ENCODE measurements around the gene PDXK.
"Not testable (repeated sequence)": the region's sequence is repeated elsewhere in the genome, so short reads cannot be mapped to it uniquely, and the experiment has no call there.

Gene PDXK

DNA sequence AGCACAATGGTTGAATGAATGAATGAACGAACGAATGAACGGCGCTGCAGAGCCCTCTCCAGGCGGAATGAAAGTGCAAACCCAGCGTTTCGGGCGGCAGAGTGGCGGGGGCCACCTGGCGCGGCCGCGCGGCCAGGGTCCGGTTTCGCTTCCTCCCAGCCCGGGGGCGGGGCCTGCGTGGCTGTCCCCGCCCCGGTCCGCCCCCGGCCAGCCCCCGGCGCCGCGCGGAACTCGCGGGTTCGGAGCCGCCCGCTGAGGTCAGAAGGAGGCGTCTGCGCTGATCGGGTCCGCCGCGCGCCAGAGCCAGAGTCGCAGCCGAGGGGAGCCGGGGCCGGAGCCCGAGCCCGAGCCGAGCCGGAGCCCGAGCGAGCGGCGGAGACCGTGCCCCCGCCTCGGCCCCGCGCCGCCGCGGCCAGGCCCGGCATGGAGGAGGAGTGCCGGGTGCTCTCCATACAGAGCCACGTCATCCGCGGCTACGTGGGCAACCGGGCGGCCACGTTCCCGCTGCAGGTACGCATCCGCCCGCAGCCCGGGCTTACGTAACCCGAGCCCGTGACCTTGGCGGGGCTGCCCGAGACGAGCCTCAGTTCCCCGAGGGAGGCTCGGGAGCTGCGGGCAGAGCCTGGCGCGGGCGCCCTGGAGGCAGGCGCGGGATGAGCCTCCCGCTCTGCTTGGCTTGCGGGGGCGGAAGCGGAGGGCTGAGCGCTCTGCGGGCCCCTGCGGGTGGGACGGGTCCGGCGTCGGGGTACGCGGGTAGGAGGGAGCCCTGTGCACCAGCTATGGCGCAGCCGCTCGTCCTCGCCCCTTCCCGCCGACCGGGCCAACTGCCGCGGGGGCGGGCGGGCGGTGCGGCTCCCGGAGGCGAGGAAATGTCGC, at the start of gene PDXK:
PDXK (plus strand) TSS at position 258 of the 876 bp plus-strand sequence; CDS start at position 424, 166 bp downstream.
- in situ Hi-C loops (cut with MboI; ENCODE audit: low sequenced_read_pairs), result no loop called here

DNA sequence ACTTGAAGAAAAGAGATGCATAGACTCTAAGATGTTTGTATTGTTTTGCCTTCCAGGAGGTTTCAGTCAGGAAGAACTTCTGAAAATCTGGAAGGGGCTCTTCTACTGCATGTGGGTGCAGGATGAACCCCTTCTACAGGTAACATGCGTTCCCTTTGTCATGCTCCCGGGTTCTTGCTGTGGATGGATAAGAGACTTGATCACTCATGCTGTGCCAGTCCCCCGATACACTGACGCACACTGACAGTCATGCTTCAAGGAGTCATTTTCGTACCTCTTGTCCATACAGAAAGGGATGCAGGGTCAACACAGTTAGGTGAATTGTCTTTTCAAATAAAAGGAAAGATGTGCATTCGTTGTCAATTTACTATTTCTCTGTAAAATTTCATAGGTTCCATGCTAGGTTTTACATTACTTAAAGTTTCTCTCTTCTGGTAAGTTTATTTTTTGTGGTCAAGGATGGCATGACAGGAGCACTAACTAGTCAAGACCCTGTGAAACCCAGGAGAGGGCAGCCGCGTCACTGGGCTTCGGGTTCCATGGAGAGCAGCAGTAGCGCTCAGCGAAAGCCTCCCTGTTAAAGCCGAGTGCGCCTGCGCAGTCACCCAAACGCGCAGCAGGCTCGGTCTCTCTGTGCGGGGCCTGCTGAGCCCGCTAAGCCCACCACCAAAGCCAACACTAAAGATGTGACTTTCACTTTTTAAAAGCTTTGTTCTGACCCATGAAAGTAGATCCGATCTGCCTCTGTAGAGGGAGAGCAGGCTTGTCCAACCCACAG, 48.9 kb upstream of the PDXK start:
- in situ Hi-C loops (cut with MboI; ENCODE audit: low sequenced_read_pairs), result no loop called here

DNA sequence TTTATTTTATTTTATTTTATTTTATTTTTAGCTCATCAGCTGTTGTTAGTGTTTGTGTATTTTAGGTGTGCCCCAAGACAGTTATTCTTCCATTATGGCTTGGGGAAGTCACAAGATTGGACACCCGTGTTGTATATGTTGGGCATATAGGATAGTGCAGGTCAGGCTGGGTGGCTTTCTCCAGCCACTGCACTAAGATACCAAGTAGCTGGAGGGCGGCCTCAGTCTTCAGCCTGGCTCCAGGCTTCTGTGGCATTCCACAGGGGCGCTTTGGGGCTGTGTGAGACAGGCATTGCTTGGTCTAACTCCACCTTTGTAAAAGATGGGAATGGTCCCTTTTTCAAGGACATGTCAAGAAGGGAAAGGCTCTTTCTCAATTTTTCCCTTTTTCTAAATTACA, 43.1 kb upstream of the PDXK start:
- in situ Hi-C loops (cut with MboI; ENCODE audit: low sequenced_read_pairs), result no loop called here

DNA sequence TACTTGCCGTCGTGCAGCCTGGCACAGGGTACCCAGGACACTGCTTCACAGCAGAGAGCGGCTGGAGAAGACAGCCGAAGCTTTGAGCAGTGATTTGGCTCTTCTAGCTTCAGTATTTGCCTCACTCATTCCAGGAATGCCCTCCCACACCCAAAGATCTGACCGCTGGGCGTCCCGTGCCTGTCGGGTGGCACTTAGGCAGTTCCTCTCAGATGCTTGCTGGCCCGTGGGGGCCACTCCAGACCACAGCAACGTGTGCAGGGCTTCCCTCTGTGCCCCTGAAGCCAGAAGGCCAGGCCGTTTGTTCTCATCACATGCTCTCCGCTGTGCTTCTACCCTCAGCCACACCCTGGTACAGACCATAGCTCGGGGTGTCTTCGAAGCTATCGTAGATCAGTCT, 42.5 kb upstream of the PDXK start:
- in situ Hi-C loops (cut with MboI; ENCODE audit: low sequenced_read_pairs), result no loop called here

DNA sequence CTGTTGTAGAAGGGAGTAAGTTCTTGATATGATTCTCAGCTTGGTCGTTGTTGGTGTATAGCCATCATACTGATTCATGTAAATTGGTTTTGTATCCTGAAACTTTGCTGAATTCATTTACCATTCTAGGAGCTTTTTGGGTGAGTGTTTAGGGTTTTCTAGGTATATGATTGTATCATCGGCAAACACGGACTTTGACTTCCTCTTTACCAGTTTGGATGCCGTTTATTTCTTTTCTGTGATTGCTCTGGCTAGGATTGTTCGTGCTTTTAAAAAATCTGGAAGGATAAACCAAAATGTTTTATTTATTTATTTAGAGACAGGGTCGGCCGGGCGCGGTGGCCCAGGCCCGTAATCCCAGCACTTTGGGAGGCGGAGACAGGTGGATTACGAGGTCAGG, 39.0 kb upstream of the PDXK start:
- in situ Hi-C loops (cut with MboI; ENCODE audit: low sequenced_read_pairs), result no loop called here

DNA sequence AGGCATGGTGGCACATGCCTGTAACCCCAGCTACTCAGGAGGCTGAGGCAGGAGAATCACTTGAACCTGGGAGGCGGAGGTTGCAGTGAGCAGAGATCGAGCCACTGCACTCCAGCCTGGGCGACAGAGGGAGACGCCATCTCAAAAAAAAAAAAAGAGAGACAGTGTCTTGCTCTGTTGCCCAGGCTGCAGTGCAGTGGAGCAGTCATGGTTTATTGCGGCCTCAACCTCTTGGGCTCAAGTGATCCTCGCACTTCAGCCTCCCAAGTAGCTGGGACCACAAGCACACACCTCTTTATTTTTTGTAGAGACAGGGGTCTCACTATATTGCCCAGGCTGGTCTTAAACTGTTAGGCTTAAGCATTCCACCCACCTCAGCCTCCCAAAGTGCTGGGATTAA, 38.5 kb upstream of the PDXK start:
- in situ Hi-C loops (cut with MboI; ENCODE audit: low sequenced_read_pairs), result not testable (repeated sequence)

DNA sequence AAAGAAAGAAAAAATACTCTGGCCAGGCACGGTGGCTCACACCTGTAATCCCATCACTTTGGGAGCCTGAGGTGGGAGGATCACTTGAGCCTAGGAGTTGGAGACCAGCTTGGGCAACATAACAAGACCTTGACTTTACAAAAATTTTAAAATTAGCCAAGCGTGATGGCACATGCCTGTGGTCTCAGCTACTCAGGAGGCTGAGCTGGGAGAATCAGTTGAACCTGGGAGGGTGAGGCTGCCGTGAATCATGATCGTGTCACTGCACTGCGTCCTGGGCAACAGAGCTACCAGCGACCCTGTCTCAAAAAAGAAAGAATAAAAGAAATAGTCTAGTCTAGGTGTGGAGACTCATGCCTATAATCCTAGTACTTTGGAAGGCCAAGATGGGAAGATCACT, 37.3 kb upstream of the PDXK start:
- in situ Hi-C loops (cut with MboI; ENCODE audit: low sequenced_read_pairs), result no loop called here

DNA sequence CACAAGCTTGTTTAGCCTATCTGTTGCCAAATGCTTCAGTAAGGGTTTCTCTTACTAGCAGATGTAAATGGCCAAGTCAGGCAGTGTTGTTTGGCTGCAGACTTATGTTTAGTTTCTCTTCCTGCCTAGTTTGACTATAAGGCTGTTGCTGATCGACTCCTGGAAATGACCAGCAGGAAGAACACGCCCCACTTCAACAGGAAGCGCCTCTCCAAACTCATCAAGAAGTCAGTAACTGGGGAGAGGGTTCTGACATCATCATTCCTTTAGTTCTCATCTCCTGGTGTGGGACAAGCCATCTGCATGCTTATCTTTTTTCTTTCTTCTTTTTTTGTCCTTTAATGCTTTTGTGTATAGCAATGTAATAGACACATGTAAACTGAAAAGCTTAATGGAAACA, 34.5 kb upstream of the PDXK start:
- in situ Hi-C loops (cut with MboI; ENCODE audit: low sequenced_read_pairs), result no loop called here

DNA sequence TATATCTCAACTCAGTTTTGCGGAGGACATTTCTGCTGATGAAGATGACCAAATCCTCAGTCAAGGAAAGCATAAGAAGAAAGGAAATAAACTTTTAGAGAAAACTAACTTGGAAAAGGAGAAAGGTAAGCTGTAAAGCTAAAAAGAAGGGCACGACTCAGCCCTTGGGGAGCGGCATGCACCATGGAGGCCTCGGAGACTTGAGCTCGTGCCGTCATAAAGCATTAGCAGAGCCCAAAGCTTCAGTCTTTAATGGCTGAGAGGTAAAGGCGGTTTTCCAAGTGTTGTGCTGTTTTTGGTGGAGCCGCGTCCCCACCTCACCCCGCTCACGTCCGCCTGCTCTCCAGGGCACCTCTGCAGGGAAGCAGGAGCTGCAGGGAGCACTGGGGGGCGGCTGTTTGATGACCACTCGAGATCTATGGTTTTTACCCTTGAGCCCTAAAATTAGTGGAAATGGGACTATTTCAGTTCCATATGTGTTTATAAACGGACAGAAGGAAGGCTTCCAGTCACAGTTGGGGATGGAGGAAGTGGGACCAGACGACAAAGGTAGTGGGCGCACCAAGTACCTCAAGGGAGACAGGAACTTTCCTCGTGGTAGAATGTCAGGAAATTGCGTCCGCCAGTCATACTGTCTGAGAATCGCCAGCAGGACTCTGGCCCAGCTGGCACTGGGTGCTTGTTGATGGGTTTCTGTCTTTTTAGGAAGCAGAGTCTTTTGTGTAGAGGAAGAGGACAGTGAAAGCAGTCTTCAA, 31.9 kb upstream of the PDXK start:
- in situ Hi-C loops (cut with MboI; ENCODE audit: low sequenced_read_pairs), result no loop called here

DNA sequence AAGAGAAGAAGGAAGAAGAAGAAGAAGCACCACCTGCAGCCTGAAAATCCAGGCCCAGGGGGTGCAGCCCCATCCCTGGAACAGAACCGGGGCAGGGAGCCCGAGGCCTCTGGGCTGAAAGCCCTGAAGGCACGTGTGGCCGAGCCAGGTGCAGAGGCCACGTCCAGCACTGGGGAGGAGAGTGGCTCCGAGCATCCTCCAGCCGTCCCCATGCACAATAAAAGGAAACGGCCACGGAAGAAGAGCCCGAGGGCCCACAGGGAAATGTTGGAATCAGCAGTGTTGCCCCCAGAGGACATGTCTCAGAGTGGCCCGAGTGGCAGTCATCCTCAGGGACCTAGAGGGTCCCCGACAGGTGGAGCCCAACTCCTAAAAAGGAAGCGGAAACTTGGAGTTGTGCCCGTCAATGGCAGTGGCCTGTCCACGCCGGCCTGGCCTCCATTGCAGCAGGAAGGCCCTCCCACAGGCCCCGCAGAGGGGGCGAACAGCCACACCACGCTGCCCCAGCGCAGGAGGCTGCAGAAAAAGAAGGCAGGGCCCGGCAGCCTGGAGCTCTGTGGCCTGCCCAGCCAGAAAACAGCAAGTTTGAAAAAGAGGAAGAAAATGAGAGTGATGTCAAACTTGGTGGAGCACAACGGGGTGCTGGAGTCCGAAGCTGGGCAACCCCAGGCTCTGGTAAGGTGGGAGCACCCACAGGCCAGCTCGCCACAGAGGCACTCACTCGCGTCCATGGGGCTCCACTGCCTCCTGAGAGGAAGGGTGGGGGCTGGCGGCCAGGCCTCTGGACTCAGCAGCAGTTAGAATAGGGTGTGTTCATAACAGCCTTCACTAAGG, 31.1 kb upstream of the PDXK start:
- in situ Hi-C loops (cut with MboI; ENCODE audit: low sequenced_read_pairs), result no loop called here

DNA sequence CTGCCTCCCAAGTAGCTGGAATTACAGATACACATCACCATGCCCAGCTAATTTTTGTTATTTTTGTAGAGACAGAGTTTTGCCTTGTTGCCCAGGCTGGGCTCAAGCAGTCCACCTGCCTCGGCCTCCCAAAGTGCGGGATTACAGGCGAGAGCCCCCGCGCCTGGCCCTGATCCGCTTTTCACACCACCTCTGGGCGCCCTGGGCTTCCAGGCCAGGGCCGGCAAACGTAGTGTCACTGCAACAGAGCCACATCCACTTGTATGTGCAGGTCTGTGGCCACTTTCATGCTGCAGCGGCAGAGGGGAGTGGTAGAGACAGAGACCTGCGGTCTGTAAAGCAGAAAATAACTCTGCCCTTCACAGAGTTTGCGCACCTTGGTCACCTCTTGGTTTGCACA, 30.0 kb upstream of the PDXK start:
- in situ Hi-C loops (cut with MboI; ENCODE audit: low sequenced_read_pairs), result no loop called here

DNA sequence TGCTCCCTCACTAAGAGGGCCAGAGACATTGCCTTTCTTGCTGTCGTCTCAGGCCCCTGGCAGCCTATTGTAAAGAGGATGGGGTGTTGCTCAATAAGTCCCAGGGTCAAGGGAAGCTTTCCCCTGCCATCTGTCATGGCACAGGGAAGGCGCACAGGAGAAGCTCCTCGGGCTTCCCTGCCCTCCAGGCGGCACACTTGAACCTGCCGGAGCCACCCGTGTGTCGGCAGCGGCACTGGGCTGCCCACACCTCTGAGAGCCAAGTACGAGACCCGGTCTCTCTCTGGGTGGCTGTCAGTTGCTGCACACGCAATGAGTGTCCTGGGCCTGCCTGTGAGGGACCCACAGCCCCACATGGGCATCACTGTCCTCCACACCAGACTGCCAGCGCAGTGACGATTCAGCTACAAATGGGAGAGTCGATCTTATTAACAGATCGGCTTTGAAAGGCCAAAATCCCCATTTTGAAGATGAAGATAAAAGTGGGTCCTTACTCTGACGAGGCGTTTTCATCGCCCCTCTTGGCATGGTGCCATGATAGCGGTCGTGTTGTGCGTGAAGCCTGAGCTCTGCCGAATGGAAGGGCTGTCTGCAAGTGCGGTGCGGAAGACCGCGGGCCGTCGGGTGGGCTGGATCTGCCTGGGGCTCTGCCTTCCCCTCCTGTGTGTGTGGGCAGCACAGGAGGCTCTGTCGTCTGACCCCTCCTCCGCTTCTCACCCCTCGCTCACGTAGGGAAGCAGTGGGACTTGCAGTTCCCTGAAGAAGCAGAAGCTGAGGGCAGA, 29.2 kb upstream of the PDXK start:
- in situ Hi-C loops (cut with MboI; ENCODE audit: low sequenced_read_pairs), result no loop called here

DNA sequence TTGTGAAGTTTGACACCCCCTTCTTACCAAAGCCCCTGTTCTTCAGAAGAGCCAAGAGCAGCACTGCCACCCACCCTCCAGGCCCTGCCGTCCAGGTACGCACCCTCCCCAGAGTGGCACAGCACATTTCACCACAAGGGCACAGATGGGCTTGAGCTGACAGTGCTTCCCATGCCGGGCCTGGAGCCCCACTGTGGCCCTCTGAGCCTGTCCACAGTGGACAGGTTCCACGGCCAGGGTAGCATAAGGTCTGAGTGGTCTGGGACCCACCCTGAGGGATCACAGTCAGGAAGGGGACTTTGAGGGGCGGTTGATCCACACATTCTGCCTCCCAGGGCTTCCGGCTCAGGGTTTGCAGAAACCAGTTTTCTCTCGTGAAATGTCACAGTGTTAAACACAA, 28.6 kb upstream of the PDXK start:
- in situ Hi-C loops (cut with MboI; ENCODE audit: low sequenced_read_pairs), result no loop called here

DNA sequence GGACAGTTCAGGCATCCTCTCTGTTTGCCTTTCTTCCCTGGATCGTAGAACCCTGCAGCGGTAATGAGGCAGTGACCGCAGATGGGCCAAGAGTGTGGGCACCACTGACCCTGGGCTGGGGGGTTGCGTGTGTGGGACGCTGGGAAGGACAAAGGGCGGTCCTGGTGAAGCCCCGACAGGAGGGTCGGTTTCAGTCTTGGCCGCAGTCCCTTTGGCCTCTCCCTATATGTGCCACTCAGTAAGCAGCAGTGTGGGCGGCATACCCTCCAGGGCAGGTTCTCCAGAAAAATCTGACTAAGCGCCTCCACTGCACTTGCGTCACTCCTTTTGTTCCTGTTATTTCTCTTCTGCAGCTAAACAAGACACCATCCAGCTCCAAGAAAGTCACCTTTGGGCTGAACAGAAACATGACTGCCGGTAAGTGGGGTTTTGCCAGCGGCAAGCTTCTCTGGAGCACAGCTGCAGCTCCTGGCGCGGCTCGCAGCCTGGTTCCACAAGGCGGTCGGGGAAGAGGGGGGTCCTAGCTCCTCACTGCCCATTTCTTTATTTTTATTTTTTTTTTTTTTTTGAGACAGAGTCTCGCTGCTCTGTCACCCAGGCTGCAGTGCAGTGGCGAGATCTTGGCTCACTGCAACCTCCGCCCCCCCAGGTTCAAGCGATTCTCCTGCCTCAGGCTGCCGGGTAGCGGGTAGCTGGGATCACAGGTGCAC, 27.7 kb upstream of the PDXK start:
- in situ Hi-C loops (cut with MboI; ENCODE audit: low sequenced_read_pairs), result no loop called here

DNA sequence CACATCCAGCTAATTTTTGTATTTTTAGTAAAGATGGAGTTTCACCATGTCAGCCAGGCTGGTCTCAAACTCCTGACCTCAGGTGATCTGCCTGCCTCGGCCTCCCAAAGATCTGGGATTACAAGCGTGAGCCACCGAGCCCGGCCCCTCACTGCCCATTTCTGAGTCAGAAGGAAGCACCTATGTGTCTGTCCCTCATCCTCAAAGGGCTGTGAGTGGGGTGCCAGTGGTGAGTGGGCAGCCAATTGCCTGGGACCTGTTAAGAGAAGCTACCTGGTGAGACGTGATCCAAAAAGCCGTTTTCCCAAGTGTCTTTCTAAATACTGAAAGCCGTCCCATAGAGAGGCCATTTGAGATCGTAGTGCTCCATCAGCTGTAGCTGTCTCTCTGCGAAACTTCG, 27.1 kb upstream of the PDXK start:
- in situ Hi-C loops (cut with MboI; ENCODE audit: low sequenced_read_pairs), result no loop called here

DNA sequence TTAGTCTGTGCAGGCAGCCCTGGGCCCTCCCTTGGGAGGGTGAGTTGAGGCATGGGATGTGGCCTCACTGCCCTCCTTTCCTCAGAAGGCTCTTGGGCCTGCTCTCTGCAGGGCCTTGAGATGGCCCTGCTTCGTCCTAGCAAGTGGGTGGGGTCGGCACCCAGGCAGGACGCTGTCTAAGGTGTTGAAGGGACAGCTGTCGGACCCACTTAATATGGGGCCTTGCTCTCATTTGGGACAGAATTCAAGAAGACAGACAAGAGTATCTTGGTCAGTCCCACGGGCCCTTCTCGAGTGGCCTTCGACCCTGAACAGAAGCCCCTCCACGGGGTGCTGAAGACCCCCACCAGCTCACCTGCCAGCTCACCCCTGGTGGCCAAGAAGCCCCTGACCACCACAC, 26.0 kb upstream of the PDXK start:
- in situ Hi-C loops (cut with MboI; ENCODE audit: low sequenced_read_pairs), result no loop called here

DNA sequence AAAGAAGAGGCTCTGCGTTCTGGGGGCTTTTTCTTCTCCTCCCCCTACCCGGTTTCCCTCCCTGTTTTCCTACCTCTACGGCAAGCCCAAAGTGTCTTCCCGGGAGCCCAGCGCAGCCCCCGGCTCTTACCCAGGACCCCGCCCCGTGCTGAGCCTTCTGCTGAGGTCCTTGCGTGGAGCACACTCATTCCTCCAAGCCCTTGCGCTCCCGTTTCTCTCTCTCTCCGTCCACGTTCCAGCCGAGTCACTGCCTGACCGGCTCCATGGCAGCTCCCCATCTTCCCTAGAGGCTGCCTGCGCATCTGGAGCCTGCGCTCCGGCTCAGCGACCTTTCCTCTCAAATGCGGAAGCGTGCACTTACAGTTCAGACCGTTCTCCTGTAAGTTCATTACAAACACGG, 24.9 kb upstream of the PDXK start:
- in situ Hi-C loops (cut with MboI; ENCODE audit: low sequenced_read_pairs), result no loop called here

DNA sequence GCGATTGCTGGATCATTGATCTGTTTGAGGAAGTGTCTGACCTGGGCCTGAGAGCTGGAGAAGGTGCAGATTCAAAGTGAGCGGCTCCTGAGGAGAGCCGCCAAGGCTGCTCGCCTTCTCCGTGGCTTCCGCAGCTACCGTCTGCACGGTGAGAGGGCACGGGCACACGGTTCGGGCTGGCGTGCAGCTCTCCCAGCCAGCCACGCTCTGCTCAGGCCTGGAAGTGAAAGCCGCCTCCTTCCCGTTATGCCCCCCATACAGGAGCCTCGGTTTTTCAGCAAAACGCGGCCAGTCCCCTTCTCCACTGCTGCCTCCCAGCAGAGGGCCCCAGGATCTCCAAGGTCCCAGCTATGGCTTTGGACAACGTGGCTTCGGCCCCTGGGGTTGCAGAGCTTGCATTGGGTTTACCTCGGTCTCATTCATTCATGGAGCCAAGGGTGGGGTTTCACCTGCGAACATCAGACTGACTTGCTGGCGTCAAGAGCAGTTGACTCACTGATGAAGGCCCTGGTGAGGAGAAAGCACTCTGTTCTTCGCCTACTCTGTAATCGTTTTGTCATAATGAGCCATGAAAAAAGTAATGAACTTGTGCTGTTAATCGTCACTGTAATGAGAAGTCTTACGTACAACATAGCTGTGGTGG, 24.4 kb upstream of the PDXK start:
- in situ Hi-C loops (cut with MboI; ENCODE audit: low sequenced_read_pairs), result no loop called here

DNA sequence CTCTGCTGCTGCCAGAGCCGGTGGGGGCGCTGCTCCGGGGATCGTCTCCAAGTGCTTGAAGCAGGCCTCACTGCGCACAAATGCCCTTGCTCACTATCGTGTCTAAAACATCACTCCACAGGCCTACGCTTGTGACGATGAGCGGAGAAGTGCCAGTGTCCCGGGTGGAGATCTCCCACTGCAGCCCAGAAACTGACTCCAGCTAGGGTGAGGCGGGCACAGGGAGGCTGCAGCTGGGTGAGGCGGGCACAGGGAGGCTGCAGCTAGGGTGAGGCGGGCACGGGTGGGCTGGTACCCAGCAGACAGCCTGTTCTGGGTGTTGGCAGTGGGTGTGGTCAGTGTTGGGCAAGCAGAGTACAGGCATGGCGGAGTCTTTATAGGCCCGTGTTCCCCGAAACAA, 22.7 kb upstream of the PDXK start:
- in situ Hi-C loops (cut with MboI; ENCODE audit: low sequenced_read_pairs), result no loop called here

Measured in HL-60/S4 treated with phorbol 12-myristate 13-acetate at 8.2 ng/mL for 4 days and 3 days (cell line).